HL-60/S4 (cell line): Measurements from ENCODE around the gene TMC2.
"Not testable (repeated sequence)": the region's sequence is repeated elsewhere in the genome, so short reads cannot be mapped to it uniquely, and the experiment has no call there.

Experiments
- in situ Hi-C: fragments of 300-500 bp; cut with MboI; formaldehyde crosslinking; loops from 2 replicates; pipeline ENCODE4 v1.14.3; 2022; ENCODE audit warnings: low sequenced_read_pairs

TMC2 gene

DNA sequence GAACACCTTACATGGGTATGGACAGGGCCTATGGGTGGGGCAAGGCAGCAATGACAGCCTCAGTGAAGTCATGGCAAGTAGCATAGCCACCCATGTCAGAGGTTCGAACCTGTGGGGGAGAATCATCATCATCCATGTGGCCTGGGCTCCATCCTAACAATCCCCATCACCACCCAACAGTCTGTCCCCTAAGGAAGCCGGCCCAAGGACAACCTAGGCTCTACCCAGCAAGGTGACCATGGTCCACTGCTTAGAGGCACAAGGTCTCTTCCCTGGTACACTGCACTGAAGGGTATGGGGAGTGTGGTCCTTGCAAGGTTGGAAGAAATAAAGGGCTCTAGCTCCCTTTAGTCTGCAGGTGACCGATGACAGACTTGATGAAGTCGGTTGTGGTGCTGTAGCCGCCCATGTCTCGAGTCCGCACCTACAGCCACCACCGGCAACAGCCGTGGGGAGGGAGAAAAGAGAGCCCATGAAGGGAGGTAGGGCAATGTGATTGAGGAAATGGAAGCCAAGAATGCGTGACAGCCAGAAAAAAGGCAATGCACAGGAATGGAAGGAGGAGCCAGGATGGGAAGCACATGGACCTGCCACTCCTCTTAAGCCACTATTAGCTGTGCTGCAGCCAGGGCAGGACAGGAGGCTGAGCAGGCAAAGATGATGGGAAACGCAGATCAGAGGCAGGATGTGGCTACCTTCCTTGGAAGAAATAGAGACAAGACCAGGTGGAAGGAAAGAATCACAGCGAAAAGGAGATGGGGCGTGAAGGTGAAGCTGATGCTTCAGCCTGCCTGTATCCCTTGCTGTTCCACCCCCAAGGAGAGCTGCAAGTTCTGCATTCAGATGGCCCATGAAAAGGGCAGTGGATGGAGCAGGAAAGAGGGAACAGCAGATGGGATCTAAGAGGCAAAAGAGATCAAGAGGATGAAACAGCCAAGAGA lies 122.3 kb downstream of the TMC2 start:
- in situ Hi-C loops: no loop called here

DNA sequence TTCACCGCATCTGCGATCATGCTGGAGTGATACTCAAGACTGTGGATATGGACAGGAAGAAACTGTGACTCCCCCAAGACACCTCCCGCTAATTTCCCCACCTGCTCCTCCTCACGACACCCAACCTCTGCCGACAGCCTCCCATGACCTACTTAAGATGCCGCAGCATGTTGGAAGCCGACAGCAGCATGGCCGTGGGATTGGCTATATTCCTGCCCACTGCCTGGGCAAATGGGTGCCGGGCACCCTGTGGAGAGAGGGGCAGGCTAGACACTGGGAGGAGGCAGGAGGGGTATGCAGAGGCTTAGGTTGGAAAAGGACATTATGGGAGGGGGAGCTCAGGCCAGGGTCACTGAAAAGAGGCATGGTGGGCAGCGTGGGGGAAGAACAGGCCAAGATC lies 123.2 kb downstream of the TMC2 start:
- in situ Hi-C loops: no loop called here

DNA sequence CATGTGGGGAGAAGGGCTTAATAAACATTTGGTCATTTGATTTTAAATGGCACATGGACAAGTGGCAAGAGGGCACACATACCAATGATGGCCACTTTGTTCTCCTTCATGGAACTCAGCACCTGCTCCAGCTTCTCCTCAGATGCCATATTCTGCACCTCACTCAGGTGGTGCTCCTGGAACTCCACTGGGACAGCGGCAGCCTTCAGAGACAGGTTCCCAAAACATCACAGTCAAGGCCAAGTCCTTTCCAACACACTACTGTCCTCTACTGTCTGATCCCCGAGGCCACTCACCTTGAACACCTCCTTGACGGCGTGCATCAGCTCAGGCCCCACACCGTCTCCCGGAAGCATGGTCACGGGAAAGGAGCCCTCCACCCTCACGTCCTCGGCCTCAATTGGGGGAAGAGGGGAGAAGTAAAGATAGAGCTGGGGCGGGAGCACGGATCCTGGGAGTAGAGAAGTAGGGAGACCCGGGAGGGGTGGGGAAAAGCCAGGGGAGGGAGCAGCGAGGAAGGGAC lies 127.1 kb downstream of the TMC2 start:
- in situ Hi-C loops: no loop called here

DNA sequence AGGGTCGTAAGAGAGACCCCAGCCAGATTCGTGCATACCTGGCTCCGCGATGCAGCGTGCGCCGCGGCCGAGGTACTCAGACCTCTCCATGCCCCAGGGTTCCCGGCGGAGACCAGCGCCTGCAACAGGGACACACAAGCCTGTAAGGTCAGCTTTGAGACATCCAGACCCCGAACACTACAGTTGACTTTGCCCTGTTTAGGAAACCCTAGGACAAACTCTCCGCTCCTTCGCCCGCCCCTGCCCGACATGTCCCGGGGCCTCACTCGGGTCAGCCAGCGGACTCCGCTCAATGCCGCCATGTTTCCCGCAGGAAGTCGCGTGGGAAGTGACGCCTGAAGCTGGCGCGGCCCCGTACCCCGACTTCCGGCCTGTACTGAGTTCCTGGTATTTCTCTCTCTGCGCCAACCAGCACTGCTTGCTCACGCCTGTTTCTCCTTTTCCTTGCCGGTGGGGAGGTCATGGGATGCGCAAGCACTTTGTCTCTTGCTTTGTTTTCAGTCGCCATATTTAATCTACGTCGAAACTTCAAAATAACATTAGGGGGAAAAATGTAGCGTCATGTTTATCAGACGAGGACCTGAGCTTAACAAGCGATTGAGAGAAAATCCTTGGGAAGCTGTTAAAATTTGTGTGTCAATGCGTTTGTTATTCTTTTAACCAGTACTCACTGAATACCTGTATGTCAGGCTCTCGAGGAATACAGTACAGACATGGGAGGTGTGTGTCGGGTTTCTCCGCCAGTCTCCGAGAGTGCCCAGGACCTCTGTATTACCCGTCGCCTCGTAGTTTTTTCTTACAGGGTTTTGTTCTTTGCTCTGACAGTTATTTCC lies 127.7 kb downstream of the TMC2 start, which contains the start of gene IDH3B:
Gene IDH3B (minus strand): TSS at position 330 of the 833 bp plus-strand sequence. CDS start 28 bp downstream, at position 302.
- in situ Hi-C loops: no loop called here

DNA sequence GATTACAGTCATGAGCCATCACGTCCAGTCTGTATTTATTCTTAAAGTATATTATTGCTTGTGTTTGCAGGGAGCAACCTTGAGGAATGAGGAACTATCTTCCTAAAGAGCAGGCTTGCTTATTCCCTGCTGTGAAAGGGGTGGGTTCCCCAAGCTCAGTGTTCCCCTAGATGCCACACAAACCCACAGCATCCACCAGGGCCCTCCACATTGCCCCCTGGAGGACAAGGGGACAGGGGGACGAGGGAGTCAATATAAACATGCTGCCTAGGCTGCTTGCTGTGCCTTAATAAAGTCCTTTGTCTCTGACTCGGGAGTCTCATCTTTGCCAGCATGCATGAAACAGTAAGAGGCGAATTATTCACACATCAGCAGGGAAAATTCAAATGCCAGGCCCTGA lies 135.6 kb downstream of the TMC2 start:
- in situ Hi-C loops: no loop called here

DNA sequence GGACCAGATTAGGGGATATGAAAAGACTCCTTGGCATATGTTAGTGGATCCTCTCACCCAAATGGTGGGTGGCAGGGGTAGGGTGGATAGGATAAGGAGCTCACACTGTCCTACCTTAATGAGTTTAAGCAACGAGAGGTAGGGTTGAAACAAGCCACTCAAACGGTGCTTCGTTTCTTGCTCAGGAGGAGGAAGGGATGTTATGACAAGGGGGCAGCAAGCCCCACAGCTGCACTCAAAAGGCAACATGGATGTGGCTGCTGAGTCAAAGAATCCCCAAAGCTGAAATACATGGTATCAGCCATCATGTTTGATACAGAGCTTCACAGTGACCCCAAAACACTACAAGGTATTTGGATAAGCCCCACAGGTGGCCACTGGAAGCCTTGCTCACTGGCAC lies 136.1 kb downstream of the TMC2 start:
- in situ Hi-C loops: no loop called here

DNA sequence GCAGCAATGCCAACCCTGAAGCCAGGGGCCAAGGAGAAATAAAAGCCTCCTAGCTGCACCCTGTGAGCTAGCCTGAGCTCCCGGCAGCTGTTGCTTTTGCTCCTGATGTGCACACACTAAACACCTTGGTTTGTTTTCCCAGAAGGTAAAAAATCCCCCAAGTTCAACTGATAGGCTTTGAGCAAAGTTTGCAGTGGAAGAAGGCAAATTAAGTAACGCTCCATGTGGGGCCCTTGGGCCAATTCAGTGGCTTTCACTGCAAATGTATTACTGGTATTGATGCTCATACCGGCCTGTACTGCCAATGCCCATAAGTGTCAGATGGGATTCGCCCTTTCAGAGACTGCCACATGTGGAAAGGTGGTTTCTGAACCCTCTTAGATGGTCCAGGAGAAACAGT lies 137.1 kb downstream of the TMC2 start:
- in situ Hi-C loops: no loop called here

DNA sequence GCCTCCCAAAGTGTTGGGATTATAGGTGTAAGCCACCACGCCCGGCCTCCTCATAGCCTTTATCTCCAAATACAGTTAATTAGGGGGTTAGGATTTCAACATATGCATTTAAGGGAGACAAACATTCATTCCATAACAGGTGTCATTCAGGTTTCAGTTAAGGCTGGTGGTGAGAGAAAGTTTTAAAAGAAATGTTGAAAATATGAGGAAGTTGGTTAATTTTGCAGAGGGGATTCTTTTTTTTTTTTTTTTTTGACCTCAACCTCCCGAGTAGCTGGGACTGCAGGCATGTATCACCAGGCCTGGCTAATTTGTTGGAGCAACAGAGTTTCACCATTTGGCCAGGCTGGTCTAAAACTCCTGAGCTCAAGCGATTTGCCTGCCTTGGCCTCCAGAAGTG lies 143.7 kb downstream of the TMC2 start:
- in situ Hi-C loops: no loop called here

DNA sequence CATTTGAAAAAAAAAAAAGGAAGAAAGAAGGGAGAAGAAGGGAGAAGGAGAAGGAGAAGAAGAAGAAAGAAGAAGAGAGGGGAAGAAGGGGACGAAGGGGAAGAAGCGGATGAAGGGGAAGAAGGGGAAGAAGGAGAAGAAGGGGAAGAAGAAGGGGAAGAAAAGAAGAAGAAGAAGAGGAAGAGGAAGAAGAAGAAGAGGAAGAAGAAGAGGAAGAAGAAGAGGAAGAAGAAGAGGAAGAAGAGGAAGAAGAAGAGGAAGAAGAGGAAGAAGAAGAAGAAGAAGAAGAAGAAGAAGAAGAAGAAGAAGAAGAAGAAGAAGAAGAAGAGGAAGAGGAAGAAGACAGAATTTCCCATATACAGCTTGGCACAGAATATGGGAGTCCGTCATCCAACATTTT lies 145.7 kb downstream of the TMC2 start:
- in situ Hi-C loops: not testable (repeated sequence)

DNA sequence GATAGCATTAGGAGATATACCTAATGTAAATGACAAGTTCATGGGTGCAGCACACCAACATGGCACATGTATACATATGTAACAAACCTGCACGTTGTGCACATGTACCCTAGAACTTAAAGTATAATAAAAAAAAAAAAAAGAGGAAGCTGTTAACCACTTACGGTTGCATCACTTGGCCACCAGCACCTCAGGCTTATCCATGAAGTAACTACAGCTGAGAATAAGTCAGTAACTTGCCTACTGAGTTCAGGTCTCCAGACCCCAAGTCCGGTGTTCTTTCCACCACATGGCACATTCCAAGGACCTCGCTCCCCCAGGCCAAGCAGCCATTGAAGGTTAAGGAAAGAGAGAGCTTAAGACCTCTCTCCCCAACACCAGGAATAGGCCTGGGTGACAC lies 148.4 kb downstream of the TMC2 start:
- in situ Hi-C loops: not testable (repeated sequence)

DNA sequence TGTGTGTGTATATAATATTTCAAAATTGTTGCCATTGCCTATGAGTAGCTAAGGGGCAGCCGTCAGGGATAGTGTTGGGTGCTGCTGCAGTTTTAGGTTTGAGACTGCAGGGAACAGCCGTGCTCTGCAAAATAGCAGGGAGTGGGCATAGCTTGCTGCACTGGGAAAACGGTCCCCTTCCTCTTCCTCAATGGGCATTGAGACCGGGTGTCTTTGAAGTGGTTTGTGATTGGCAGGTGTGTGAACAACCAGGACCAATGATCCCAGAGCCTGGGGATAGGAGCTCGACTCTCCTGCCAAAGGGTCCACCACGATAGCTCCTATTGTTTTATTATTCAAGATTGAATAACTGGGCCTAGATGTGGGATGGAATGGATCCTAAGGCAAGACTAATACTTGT lies 151.1 kb downstream of the TMC2 start:
- in situ Hi-C loops: no loop called here

DNA sequence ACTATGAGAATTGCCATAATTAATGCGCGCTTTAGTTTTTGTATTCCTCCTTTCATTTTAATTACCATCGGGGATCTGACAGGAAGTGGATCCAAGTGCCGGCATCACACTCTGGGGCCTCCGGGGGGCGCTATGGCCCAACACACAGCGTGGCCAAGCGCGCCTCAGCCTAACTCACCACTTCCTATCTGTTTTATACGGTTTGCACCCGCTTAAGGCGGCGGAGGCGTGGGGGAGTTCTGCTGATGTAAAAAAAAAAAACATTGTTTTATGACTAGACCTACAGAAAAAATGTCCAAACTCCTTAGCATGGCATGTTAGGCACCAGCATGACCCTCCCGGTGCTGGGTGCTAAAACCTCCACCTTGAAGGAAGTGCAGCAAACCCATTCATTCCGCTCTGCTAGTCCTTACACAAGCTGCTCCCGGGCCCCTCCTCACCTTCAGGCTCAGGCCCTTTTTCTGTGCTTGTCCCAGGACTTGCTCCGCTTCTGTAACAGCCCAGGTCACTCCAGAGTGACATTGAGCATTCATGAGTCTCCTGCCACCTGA lies 151.7 kb downstream of the TMC2 start:
- in situ Hi-C loops: no loop called here

DNA sequence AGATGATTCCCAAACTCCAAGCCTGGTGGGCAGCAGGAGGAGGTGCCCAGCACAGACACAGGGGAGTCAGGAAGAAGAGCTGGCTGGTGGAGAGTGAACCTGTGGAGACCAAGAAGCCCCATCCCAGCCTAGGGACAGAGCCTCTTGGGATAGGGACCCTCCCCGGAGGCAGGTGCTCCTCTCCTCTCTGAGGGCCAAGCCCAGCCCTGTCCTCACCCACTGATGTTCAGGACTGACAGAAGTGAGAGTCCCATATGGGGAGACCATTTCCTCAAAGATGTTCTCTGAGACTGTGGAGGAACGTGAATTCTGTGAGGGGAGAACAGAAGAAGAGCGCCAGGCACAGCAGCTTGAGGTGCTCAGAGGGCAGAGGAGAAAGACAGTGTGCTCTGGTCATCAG lies 153.8 kb downstream of the TMC2 start:
- in situ Hi-C loops: no loop called here

DNA sequence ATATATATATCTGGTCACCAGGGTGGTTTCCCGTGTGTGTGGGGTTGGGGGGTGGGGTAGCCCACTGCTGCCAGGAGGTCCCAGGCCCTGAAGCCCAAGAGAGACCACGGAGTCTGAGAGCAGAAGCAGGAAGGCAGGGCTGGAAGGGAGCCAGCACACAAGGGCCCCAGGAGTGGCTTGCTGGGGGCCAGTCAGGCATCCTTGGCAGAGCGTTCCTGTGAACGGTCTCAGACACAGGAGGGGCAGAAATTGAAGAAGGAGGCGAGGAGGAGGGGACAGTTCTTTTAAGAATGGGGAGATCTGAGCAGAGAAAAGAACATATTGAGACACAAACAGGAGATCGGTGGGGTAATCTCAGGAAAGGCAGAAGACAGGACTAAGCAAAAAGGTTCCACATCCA lies 154.3 kb downstream of the TMC2 start:
- in situ Hi-C loops: no loop called here

DNA sequence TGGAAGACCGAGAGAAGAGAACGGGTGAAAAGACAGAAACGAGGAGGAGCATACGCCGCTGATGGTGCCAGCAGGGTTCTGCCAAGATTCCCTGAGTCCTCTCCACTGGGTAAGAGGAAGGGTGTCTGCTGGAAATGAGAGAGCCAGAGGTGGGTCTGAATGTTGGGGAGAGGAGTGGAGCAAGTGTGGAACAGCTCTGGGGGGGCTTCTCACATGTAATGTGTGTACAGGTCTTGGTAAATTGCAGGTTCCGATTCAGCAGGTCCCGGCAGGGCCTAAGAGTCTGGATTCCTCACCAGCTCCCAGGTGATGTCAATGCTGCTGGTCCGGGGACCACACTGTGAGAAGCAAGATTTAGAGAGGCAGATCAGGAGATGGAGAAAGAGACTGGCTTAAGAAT lies 154.8 kb downstream of the TMC2 start:
- in situ Hi-C loops: no loop called here
